ENCODE data around the gene NAV3.

GRCh38 chr12:77914081-77914488, 83.4 kb downstream of the NAV3 start:
- no peak for TF ChIP-seq CTCF (conservative IDR thresholded peaks at IDR 0.05; ENCODE audit: low read length)
- no peak for TF ChIP-seq EZH2phosphoT487 (IDR thresholded peaks at IDR 0.05; ENCODE audit: borderline replicate concordance)
